Testis (tissue), 3 donors: Measurements from ENCODE around the gene PC. TPM values are rescaled to one million over a fixed set of nuclear protein-coding genes. Genes with fewer than 3 reads are reported as not detected.

Source experiments
- DNase-seq: peaks from one replicate; pipeline ENCODE4 v3.0.0-alpha.2; 2019
- H3K27ac ChIP-seq, 2 donors: fragments of 200-600 bp; sonication (generic); one replicate each; pipeline ENCODE4 v1.5.1; 2019
- H3K27me3 ChIP-seq: fragments of 200-600 bp; sonication (generic); one replicate; pipeline ENCODE4 v1.5.1; 2019
- H3K36me3 ChIP-seq: fragments of 200-600 bp; sonication (generic); one replicate; pipeline ENCODE4 v1.5.1; 2017; ENCODE audit warnings: low read depth; ENCODE audit errors: missing control alignments
- H3K4me1 ChIP-seq: fragments of 200-600 bp; sonication (generic); one replicate; pipeline ENCODE4 v1.5.1; 2019
- H3K4me3 ChIP-seq, 2 donors: fragments of 200-600 bp; sonication (generic); one replicate each; pipeline ENCODE4 v1.5.1; 2017 to 2019
- H3K9me3 ChIP-seq: fragments of 200-600 bp; sonication (generic); one replicate; pipeline ENCODE4 v1.5.1; 2017
- POLR2A ChIP-seq: fragments of 450-650 bp; IDR thresholded peaks from one replicate; pipeline ENCODE4 v1.6.1; 2017; ENCODE audit warnings: antibody characterized with exemption, mild to moderate bottlenecking, moderate library complexity
- WGBS, 2 donors: methylation state at CpG; one replicate each; pipeline ENCODE4 v1.1.5; 2018; 5-methylcytosine and 5-hydroxymethylcytosine counted together
- intact Hi-C: fragments of 100-400 bp; cut with DNase I; formaldehyde crosslinking; loops from one replicate; pipeline ENCODE4 v1.15.1; 2023; ENCODE audit warnings: low total_unique reads
- polyA plus RNA-seq: library from polyadenylated mRNA; stranded (reverse); fragments of 350-450 nt; fragmentation: Illumina TruSeq; extraction: RNeasy Lipid Tissue Mini Kit (QIAGEN cat#74804); gene quantifications from one replicate; pipeline ENCODE4 v1.2.3, GENCODE V29; 2014; ENCODE audit warnings: low read depth, low replicate concordance; ENCODE audit not compliant: insufficient read depth
- total RNA-seq, 2 donors: library from RNA; depleted of rRNA; stranded (reverse); fragments of >200 nt; gene quantifications; one replicate each; pipeline ENCODE4 v1.2.3, GENCODE V29; 2016
- TF ChIP-seq, protein P1 (sequence below), 3 experiments: fragments of 450-650 bp in 2 of 3; fragments of 200-600 bp in 1 of 3; sonication (generic) in 1 of 3; IDR thresholded peaks; one replicate each; pipeline ENCODE4 v1.5.1; 2016 to 2019; ENCODE audit warnings: antibody characterized with exemption in 3 of 3, mild to moderate bottlenecking in 2 of 3, moderate library complexity in 1 of 3

PC gene
- total and polyA plus RNA-seq, 3 donors from 2014 or later = 40.9 to 53.1 (median 46.0) TPM

DNA sequence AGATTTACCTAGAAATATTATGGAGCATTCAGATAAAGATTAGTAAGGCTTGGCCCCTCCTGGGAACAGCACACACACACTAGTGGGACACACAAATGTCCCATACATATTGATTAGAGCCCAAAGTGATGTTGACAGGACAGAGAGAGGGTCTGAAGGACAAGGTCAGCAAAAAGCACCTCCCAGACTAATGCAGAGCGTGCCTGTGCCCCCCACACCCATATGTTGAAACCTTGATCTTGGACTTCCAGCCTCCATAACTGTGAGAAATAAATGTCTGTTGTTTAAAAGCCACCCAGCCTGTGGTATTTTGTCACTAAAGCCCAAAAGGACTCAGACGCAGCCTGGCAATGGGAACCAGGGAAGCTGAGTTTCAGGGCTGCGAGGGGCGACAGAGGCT is 73.7 kb downstream of the PC start:
- WGBS, 2 donors = 89 to 96% methylated on average over 4 of the region's 4 CpGs
- intact Hi-C loops = no loop called here

DNA sequence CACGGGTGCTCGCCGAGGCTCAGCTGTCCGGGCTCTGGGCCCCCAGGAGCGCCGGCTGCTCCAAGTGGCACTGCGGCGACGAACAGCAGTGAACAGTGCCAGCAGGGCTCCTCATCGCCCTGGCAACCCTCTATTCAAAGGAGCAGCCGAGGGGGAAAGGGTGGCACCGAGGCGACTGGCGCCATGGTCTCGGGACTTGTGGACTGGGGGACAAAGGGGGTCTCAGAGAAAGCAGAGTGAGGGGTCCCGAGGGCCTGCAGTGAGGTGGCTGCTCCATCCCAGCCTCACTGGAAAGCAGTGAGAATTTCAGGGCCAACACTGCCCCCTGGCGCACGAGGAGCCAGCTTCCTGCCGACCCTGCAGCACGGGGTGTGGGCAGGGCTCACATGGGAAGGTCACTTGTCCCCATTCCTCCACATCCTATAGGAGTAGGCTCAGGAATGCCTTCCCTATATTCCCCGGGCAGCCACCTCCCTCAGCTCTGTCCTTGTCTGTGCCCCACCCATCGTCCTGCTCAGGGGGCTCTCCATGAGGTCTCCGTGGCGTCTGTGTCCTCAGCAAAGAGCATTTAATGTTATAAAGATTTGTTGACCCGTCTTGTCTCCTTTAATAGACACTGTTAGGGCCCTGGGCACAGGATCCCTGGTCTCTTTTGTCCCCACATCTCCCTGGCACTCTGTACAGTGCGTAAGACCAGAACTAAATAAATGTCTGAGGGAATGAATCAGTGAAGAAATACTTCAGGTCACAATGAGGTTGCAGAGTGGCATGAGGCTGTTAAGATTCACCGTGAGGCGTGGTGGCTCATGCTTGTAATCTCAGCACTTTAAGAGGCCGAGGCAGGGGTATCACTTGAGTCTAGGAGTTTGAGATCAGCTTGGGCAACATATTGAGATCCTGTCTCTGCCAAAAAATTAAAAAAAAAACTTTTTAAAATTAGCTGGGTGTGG is 74.9 kb downstream of the PC start:
- Histone ChIP-seq H3K9me3 (no peaks in the 10 kb centered on the region), H3K27me3 (no peaks in the 10 kb centered on the region), H3K27ac (no peak overlapping the region), H3K4me3 (no peak overlapping the region), H3K4me1 (no peaks in the 10 kb centered on the region), H3K36me3 (no peaks in the 10 kb centered on the region)
- intact Hi-C loops = no loop called here
- peak; percentile 56 for DNase-seq
- no peak for TF ChIP-seq POLR2A
- TF ChIP-seq, protein P1, sequence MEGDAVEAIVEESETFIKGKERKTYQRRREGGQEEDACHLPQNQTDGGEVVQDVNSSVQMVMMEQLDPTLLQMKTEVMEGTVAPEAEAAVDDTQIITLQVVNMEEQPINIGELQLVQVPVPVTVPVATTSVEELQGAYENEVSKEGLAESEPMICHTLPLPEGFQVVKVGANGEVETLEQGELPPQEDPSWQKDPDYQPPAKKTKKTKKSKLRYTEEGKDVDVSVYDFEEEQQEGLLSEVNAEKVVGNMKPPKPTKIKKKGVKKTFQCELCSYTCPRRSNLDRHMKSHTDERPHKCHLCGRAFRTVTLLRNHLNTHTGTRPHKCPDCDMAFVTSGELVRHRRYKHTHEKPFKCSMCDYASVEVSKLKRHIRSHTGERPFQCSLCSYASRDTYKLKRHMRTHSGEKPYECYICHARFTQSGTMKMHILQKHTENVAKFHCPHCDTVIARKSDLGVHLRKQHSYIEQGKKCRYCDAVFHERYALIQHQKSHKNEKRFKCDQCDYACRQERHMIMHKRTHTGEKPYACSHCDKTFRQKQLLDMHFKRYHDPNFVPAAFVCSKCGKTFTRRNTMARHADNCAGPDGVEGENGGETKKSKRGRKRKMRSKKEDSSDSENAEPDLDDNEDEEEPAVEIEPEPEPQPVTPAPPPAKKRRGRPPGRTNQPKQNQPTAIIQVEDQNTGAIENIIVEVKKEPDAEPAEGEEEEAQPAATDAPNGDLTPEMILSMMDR (IDR thresholded peaks at IDR 0.05) = peak in 1 of 3 experiments; percentile 26
- 67 to 81% methylated on average over 22 to 29 of the region's 29 CpGs for WGBS, 2 donors

More for the DNA sequence above, 73.7 kb downstream of the PC start:
- DNase-seq = no peak
- Histone ChIP-seq H3K4me3 (no peak overlapping the region), H3K36me3 (no peaks in the 10 kb centered on the region), H3K27ac (no peak overlapping the region), H3K4me1 (no peaks in the 10 kb centered on the region), H3K27me3 (no peaks in the 10 kb centered on the region), H3K9me3 (no peaks in the 10 kb centered on the region)
- TF ChIP-seq POLR2A = no peak
- TF ChIP-seq, protein P1 (IDR thresholded peaks at IDR 0.05) = no peak

- no peak overlapping the region for H3K4me3 ChIP-seq
- intact Hi-C loops = no loop called here
- H3K27me3 ChIP-seq = no peaks in the 10 kb centered on the region
- H3K27ac ChIP-seq = no peak overlapping the region
- H3K4me1 ChIP-seq = no peaks in the 10 kb centered on the region
- no peak for DNase-seq
- H3K9me3 ChIP-seq = no peaks in the 10 kb centered on the region
- TF ChIP-seq, protein P1 (IDR thresholded peaks at IDR 0.05) = no peak
- no peak for TF ChIP-seq POLR2A
- H3K36me3 ChIP-seq = no peaks in the 10 kb centered on the region
- WGBS, 2 donors = 84 to 91% methylated on average over 13 to 14 of the region's 14 CpGs
Observed at GRCh38 chr11:66882561-66883015, 75.6 kb downstream of the PC start.

GRCh38 chr11:66881927-66882452 is 76.2 kb downstream of the PC start:
- Histone ChIP-seq H3K27ac (no peak overlapping the region), H3K9me3 (no peaks in the 10 kb centered on the region), H3K27me3 (no peaks in the 10 kb centered on the region), H3K4me3 (no peak overlapping the region), H3K4me1 (no peaks in the 10 kb centered on the region), H3K36me3 (no peaks in the 10 kb centered on the region)
- TF ChIP-seq, protein P1 (IDR thresholded peaks at IDR 0.05) = no peak
- TF ChIP-seq POLR2A = no peak
- 80 to 90% methylated on average over 9 of the region's 9 CpGs for WGBS, 2 donors
- intact Hi-C loops = no loop called here
- DNase-seq = no peak
